Activated gamma-delta T cell (primary cell): ENCODE data around the gene RUNDC3A.
"Not testable (repeated sequence)": the region's sequence is repeated elsewhere in the genome, so short reads cannot be mapped to it uniquely, and the experiment has no call there.

Source experiments
- DNase-seq: peaks from one replicate; lab custom pipeline; 2025; lab: John Stamatoyannopoulos, UW

The RUNDC3A gene

GRCh38 chr17:44343510-44344209 is 35.3 kb downstream of the RUNDC3A start:
- DNase-seq: no peak

GRCh38 chr17:44344939-44345453 is 36.6 kb downstream of the RUNDC3A start, which contains the start of gene GRN:
TSS of gene GRN (plus strand) at chr17:44345302. CDS start at chr17:44349165, 3,863 bp downstream.
- DNase-seq: peak; percentile 31

GRCh38 chr17:44345454-44346026 is 37.1 kb downstream of the RUNDC3A start:
- no peak for DNase-seq

- no peak for DNase-seq
Observed at GRCh38 chr17:44346064-44346844, 37.9 kb downstream of the RUNDC3A start.

DNA sequence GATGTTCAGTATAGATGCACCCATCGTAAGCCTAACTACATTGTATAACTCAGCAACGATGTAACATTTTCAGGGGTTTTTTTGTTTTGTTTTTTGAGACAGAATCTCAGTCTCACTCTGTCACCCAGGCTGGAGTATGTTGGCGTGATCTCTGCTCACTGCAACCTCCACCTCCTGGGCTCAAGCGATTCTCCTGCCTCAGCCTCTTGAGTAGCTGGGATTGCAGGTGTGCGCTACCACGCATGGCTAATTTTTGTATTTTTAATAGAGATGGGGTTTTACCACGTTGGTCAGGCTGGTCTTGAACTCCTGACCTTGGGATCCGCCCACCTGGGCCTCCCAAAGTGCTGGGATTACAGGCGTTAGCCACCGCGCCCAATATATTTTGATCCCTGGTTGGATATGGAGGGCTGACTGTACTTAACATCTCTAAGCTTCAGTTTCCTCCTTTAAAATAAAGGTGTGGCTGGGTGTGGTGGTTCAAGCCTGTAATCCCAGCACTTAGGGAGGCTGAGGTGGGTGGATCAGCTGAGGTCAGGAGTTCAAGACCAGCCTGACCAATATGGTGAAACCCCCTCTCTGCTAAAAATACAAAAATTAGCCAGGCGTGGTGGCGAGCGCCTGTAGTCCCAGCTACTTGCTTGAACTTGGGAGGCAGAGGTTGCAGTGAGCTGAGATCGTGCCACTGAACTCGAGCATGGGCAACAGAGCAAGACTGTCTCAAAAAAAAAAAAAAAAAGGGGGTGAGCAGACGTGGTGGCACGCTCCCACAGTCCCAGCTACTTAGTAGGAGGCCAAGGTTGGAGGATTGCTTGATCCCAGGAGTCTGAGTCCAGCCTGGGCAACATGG is 39.0 kb downstream of the RUNDC3A start:
- DNase-seq: not testable (repeated sequence)

DNA sequence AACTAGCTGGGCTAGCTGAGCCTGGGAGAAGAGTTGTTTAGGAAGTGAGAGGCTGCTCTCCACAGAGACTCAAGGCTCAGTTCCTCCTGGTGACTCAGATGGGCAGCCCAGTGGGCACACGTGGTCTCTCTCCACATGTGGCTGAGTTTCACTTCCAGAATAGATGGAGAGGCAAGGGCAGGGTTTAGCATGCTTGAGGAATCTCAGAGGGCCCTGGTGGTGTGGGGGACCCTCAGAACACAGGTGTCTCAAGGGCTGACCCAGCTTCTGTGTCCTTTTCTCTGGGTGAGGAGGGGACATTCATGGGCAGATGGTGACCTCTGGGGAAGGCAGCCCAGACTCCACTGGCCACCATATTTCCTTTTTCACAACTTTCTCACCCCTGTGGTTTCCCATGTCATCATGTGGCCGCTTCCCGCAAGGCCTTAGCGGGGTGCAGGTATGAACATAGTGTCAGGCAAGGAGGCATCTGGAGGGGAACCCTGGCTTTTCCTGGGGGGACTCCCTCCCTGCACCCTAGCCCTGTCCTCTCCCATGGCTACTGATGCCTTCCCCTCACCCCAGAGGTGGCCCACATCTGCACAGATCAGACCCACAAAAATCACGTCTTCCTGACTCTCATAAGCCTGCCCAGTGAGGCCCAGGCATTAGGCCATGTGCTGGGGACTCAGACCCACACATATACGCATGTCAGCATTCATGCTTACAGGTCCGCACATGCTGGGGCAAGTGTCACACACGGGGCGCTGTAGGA is 40.0 kb downstream of the RUNDC3A start:
- DNase-seq: no peak

DNA sequence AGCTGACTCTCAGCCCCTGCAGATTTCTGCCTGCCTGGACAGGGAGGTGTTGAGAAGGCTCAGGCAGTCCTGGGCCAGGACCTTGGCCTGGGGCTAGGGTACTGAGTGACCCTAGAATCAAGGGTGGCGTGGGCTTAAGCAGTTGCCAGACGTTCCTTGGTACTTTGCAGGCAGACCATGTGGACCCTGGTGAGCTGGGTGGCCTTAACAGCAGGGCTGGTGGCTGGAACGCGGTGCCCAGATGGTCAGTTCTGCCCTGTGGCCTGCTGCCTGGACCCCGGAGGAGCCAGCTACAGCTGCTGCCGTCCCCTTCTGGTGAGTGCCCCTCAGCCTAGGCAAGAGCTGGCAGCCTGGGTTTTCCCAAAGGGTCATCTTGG is 40.6 kb downstream of the RUNDC3A start:
- no peak for DNase-seq

DNA sequence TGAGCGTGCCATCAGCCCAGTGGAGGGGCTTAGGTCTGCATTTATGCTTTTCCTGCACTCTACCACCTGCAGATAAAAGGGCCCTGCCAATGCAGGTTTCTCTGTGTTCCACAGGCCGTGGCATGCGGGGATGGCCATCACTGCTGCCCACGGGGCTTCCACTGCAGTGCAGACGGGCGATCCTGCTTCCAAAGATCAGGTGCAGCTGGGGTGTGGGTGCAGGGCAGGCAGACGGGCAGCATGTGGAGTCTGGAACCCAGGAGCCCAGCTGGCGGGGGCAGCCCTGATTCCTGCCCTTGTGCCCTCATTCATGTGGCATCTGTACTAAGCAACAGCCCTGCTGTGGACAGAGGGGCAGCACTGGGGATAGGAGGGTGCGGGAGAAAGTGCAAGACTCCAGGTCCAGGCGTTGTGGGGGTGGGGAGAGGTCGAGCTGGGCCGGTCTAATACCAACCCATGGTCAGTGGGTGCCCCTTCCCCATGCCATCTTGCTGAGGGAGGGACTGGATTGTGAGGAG is 41.2 kb downstream of the RUNDC3A start:
- DNase-seq: no peak

- no peak for DNase-seq
Observed at GRCh38 chr17:44350733-44351226, 42.4 kb downstream of the RUNDC3A start.

- DNase-seq: no peak
Observed at GRCh38 chr17:44351464-44351863, 43.1 kb downstream of the RUNDC3A start.

- no peak for DNase-seq
Observed at GRCh38 chr17:44351961-44352827, 43.8 kb downstream of the RUNDC3A start.

DNA sequence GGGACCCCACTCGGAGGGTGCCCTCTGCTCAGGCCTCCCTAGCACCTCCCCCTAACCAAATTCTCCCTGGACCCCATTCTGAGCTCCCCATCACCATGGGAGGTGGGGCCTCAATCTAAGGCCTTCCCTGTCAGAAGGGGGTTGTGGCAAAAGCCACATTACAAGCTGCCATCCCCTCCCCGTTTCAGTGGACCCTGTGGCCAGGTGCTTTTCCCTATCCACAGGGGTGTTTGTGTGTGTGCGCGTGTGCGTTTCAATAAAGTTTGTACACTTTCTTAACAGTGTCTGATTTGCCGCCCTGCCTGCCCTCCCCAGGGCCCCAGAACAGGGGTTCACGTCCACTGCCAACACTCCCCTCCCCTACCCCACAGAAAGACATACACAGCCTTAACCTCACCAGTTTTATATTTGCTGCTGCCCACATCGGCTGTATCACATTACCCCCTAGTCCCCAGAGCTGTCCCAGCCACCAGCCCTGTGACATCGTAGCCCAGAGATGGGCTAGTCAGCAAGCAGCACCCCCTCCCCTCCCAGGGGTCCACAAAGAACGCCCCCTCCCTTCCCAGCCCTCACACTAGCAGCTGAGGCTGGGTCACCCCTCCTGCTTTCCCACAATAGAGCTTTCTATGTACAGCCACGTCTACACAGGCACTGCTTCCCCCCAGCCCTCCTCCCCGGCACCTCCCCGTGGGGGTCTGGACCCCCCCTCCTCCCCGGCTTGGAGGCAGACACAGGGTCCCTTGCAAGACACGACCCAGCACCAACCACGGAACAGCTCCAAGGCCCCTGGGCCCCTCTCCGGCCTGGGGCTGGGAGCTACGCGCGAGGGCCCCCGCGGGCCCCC is 44.6 kb downstream of the RUNDC3A start:
- no peak for DNase-seq

- DNase-seq: no peak
Observed at GRCh38 chr17:44353672-44354331, 45.4 kb downstream of the RUNDC3A start.

DNA sequence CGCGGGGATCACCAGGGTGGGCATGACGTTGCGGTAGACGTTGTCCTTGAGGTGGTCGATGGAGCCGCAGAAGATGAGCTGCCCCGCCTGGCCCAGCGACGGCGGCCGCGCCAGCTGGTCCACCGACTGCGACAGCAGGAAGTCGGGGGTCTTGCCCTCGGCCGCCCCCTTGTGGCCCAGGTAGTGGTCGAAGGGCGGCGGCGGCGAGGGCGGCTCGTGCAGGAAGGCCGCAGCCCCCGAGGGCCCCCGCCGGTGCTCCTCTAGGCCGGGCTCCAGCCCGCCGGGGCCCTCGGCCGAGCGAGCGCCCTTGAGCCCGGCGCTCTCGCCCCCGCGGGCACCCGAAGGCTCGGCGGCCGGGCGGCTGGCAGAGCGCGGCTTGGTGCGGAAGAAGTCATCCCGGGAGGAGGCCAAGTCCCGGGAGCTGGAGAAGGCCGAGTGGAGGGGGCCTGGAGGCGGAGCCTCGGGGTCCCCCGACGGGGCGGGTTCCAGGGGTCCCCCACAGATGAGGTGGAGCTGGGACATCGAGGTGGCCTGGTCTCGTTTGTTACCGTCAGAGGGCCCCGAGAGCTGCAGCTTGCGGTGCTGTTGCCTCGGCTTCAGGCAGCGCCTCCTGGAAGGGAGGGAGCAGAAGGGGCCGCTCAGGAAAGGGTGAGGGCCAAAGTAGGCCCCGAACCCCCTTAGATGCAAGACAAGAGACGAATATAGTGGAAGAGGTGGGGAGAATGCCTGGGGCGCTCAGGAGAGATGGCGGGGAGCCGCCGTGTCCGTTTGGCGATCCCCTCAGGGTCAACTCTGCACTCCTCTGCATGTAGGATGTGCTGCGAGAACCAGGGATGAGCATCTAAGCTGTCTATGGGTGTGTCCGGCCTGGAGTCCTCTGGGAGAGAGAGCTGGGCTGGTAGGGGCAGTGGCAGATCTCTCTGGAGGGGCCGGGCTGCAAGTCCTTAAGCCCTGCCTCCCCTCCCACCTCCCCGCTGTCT is 46.5 kb downstream of the RUNDC3A start:
- peak; percentile 37 for DNase-seq

- DNase-seq: no peak
Observed at GRCh38 chr17:44355642-44356099, 47.3 kb downstream of the RUNDC3A start.

GRCh38 chr17:44356241-44356640 is 47.8 kb downstream of the RUNDC3A start:
- DNase-seq: no peak

GRCh38 chr17:44358066-44358465 is 49.7 kb downstream of the RUNDC3A start:
- no peak for DNase-seq
